HepG2 (cell line): ENCODE data around the gene TNFRSF21.

Experiments
- BRD4 ChIP-seq: sonication (generic); formaldehyde crosslinking; IDR thresholded peaks from 2 replicates; pipeline ENCODE4 v1.4.0; 2020; ENCODE audit warnings: missing genetic modification reagents
- NR3C1 ChIP-seq: sonication (generic); formaldehyde crosslinking; IDR thresholded peaks from 2 replicates; pipeline ENCODE4 v1.4.0; 2020; ENCODE audit warnings: missing genetic modification reagents
- PAF1 ChIP-seq: IDR thresholded peaks from 2 replicates; pipeline ENCODE4 v1.6.1; 2016; ENCODE audit warnings: missing genetic modification reagents, missing compliant biosample characterization

DNA sequence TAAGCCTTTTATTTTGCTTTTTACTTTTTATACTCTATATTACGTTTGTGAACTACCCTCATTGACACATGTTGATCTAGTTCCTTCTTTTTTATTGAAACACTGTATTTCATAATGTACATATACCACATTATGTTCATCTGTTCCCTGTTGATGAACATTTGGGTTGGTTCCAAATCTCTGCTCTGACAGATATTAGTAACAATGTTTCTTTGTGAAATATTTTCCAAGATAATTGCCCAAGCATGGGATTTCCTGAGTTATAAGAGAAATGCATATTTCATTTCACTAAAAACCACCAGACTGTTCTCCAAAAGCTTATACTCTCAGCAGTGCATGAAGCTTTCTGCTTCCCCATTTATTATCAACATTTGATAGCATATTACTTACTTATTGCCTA lies 44.2 kb upstream of the TNFRSF21 start:
- TF ChIP-seq BRD4 (CRISPR knock-in tag) = no peak
- no peak for TF ChIP-seq PAF1 (CRISPR knock-in tag)
- TF ChIP-seq NR3C1 = no peak
